K562 (cell line): ENCODE data around the gene PLEKHN1. TPM values are rescaled to one million over a fixed set of nuclear protein-coding genes. Genes with fewer than 3 reads are reported as not detected.

Experiments
- ATAC-seq: fragments of 200-7000 bp; cut with Tn5 transposase; 3 replicates; pipeline ENCODE4 v1.9.1; 2020; ENCODE audit warnings: moderate library complexity
- BruUV-seq: library from RNA; stranded (reverse); fragments of 400-500 nt; replicated peaks from 2 replicates; lab custom pipeline; 2021; lab: Mats Ljungman, UMichigan
- CTCF ChIA-PET: fragments of 300-600 bp; formaldehyde crosslinking; extraction: SDS; loops from one replicate; lab custom pipeline; 2021; ENCODE audit warnings: low intra/inter-chr PET ratio; lab: Yijun Ruan, JAX
- POLR2A ChIA-PET: fragments of 300-600, 350-650 bp; sonication (Branson Sonifier 250); formaldehyde crosslinking; extraction: SDS; loops from one replicate; lab custom pipeline; 2021; ENCODE audit warnings: antibody characterized with exemption, inconsistent platforms; lab: Yijun Ruan, JAX
- DNase-seq, 4 experiments: peaks; one replicate each; pipeline versions ENCODE4 v3.0.0 to v3.0.0-alpha.2; 2011 to 2018; ENCODE audit warnings: low spot score in 3 of 4, mixed read lengths in 3 of 4; ENCODE audit errors: extremely low read depth in 1 of 4
- FAIRE-seq: peaks from 2 replicates; lab custom pipeline; 2011; peaks lifted over from hg19 to GRCh38; lab: Jason Lieb, UNC
- H2AFZ ChIP-seq: 2 replicates; pipeline ENCODE4 v1.6.0; 2011; ENCODE audit warnings: low read depth, low read length, control low read depth, inconsistent platforms
- H3K27ac ChIP-seq: fragments of 200-600 bp; 3 replicates; pipeline ENCODE4 v1.8.0; 2011; ENCODE audit warnings: low read depth, mild to moderate bottlenecking, control low read depth, inconsistent platforms, low read length, moderate library complexity, mixed read lengths; ENCODE audit errors: extremely low read depth
- H3K27me3 ChIP-seq, 2 experiments: fragments of 300-600 bp in 1 of 2; 2 replicates in 1 of 2; 3 replicates in 1 of 2; pipeline versions ENCODE4 v1.6.0 to v1.8.0; 2011; ENCODE audit warnings: inconsistent platforms in 2 of 2, low read length in 2 of 2, mild to moderate bottlenecking in 1 of 2, mixed read lengths in 1 of 2, moderate library complexity in 1 of 2; ENCODE audit not compliant: control insufficient read depth in 2 of 2, insufficient read depth in 2 of 2
- H3K36me3 ChIP-seq: fragments of 300-600 bp; 3 replicates; pipeline ENCODE4 v1.8.0; 2011; ENCODE audit warnings: mild to moderate bottlenecking, low read length, inconsistent platforms; ENCODE audit not compliant: control insufficient read depth, insufficient read depth
- H3K4me1 ChIP-seq, 2 experiments: fragments of 200-600 bp in 1 of 2; replicated peaks in 1 of 2; 2 replicates in 1 of 2; 3 replicates in 1 of 2; pipeline versions ENCODE4 v1.5.1 to v1.8.0; 2011; ENCODE audit warnings: inconsistent platforms in 2 of 2, low read length in 2 of 2, mild to moderate bottlenecking in 1 of 2, mixed read lengths in 1 of 2, moderate library complexity in 1 of 2; ENCODE audit not compliant: control insufficient read depth in 2 of 2, insufficient read depth in 2 of 2
- H3K4me2 ChIP-seq: 2 replicates; pipeline ENCODE4 v1.6.1; 2011; ENCODE audit warnings: low read length, control low read depth, inconsistent platforms, mixed read lengths; ENCODE audit not compliant: insufficient read depth
- H3K4me3 ChIP-seq: fragments of 200-600 bp; sonication (generic), shearing (Covaris generic); 2 replicates; pipeline ENCODE4 v1.5.1; 2016; ENCODE audit warnings: control low read depth, inconsistent platforms
- H3K79me2 ChIP-seq: fragments of 200-600 bp; 3 replicates; pipeline ENCODE4 v1.8.0; 2011; ENCODE audit warnings: low read length, inconsistent platforms; ENCODE audit not compliant: control insufficient read depth, insufficient read depth
- H3K9ac ChIP-seq, 2 experiments: 2 replicates each; pipeline versions ENCODE4 v1.6.0 to v1.6.1; 2011; ENCODE audit warnings: low read depth in 2 of 2, low read length in 2 of 2, control low read depth in 1 of 2, inconsistent platforms in 1 of 2, mild to moderate bottlenecking in 1 of 2, mixed read lengths in 1 of 2; ENCODE audit not compliant: insufficient read depth in 1 of 2
- H3K9me1 ChIP-seq: one replicate; pipeline ENCODE4 v1.6.0; 2011; ENCODE audit warnings: inconsistent platforms, mild to moderate bottlenecking, low read length, moderate library complexity; ENCODE audit not compliant: control insufficient read depth, insufficient read depth
- H3K9me3 ChIP-seq: replicated peaks from 2 replicates; pipeline ENCODE4 v1.5.1; 2011; ENCODE audit warnings: low read depth, low read length, inconsistent platforms; ENCODE audit not compliant: control insufficient read depth, insufficient read depth
- H4K20me1 ChIP-seq: replicated peaks from 2 replicates; pipeline ENCODE4 v1.6.1; 2011; ENCODE audit warnings: low read length, inconsistent platforms, mixed read lengths; ENCODE audit not compliant: control insufficient read depth, insufficient read depth
- ARID2 ChIP-seq: fragments of 450-650 bp; IDR thresholded peaks from 2 replicates; pipeline ENCODE4 v1.6.1; 2017; ENCODE audit warnings: antibody characterized with exemption, mild to moderate bottlenecking
- ATF6 ChIP-seq: sonication (generic); formaldehyde crosslinking; IDR thresholded peaks from 2 replicates; pipeline ENCODE4 v1.4.0; 2020; ENCODE audit warnings: mild to moderate bottlenecking, missing genetic modification reagents
- BRF2 ChIP-seq: IDR thresholded peaks from 3 replicates; pipeline ENCODE4 v1.6.1; 2011; ENCODE audit warnings: borderline replicate concordance, mild to moderate bottlenecking; ENCODE audit not compliant: insufficient read length, insufficient read depth
- CEBPZ ChIP-seq: fragments of 150-350 bp; IDR thresholded peaks from 2 replicates; pipeline ENCODE4 v1.6.1; 2014; ENCODE audit warnings: low read depth, mild to moderate bottlenecking, low read length, borderline replicate concordance
- GABPB1 ChIP-seq: sonication (generic); formaldehyde crosslinking; IDR thresholded peaks from 2 replicates; pipeline ENCODE4 v1.8.0; 2022; ENCODE audit warnings: mild to moderate bottlenecking, missing genetic modification reagents
- LEF1 ChIP-seq: fragments of 450-650 bp; IDR thresholded peaks from 2 replicates; pipeline ENCODE4 v1.6.1; 2016; ENCODE audit warnings: mild to moderate bottlenecking
- MEF2D ChIP-seq: conservative IDR thresholded peaks from 2 replicates; pipeline ENCODE4 v1.6.1; 2016; ENCODE audit warnings: low read depth, missing genetic modification characterization, missing compliant biosample characterization
- POLR2AphosphoS5 ChIP-seq: IDR thresholded peaks from 2 replicates; pipeline ENCODE4 v1.6.1; 2011; ENCODE audit warnings: mild to moderate bottlenecking, low read depth, low read length, moderate library complexity; ENCODE audit not compliant: control insufficient read depth, insufficient read depth
- ZNF77 ChIP-seq: fragments of 250-450 bp; sonication (Bioruptor Pico); IDR thresholded peaks from 2 replicates; pipeline ENCODE4 v1.5.0; 2020
- WGBS: fragments of 100-300 bp; shearing (Covaris generic); methylation state at CpG from one replicate; pipeline ENCODE4 v1.1.6; 2016; ENCODE audit warnings: low coverage, mixed read lengths; ENCODE audit not compliant: insufficient coverage; ENCODE audit errors: missing lambda C conversion rate; 5-methylcytosine and 5-hydroxymethylcytosine counted together
- in situ Hi-C: fragments of 300-500 bp; cut with MboI; formaldehyde crosslinking; loops from 4 replicates; pipeline ENCODE4 v1.15.0; 2018; ENCODE audit warnings: inconsistent platforms, mixed read lengths
- intact Hi-C: fragments of 100-400 bp; cut with micrococcal nuclease; formaldehyde crosslinking; loops from 2 replicates; pipeline ENCODE4 v1.14.2; 2022
- polyA plus RNA-seq, 8 experiments: library from polyadenylated mRNA; depleted of rRNA in 4 of 8; stranded (reverse) in 5 of 8; unstranded in 3 of 8; fragments of >200 nt; fragmentation: Nextera tagmentation in 2 of 8; fragmentation: Illumina TruSeq in 1 of 8; extraction: Ambion mirVana in 2 of 8; extraction: Trizol in 1 of 8; gene quantifications; 2 replicates each; pipeline versions ENCODE4 v1.2.1 to v1.2.3, GENCODE V29; 2011 to 2014; ENCODE audit warnings: inconsistent platforms in 1 of 8, missing spikeins in 1 of 8
- total RNA-seq, 7 experiments: library from RNA; depleted of rRNA in 6 of 7; stranded (reverse); fragments of >200 nt in 6 of 7; fragmentation: Illumina TruSeq in 2 of 7; extraction: Trizol in 2 of 7; gene quantifications; 2 replicates each; pipeline versions ENCODE4 v1.2.1 to v1.2.3, GENCODE V29; 2011 to 2021; ENCODE audit warnings: low replicate concordance in 1 of 7

PLEKHN1 gene
- total and polyA plus RNA-seq, 9 of the 15 experiments (the other 6 are each of a cell fraction or from before 2014, with no cell fraction given), result 0.07 to 1.5 (median 0.13) TPM; not detected in 2

GRCh38 chr1:1000357-1001056 lies 34.2 kb downstream of the PLEKHN1 start:
- 2% methylated on average over 56 of the region's 75 CpGs for WGBS
- ChIA-PET POLR2A (interaction anchor here (0.6 to 2.3 kb wide), 4 partner anchors 13 to 375 kb away, joined by 4 to 16 read pairs (median 4); partner anchors contain the start of genes AURKAIP1 and ISG15), CTCF (interaction anchor here (1.5 kb wide), 1 partner anchor 15 kb away, joined by 9 read pairs; no protein-coding TSS in a partner anchor)
- H2AFZ ChIP-seq, result peak overlapping the region; percentile 89
- no peaks in the 10 kb centered on the region for H3K27me3 ChIP-seq
- in situ Hi-C loops, result no loop called here
- no peaks in the 10 kb centered on the region for H3K9me3 ChIP-seq
- FAIRE-seq (peak; percentile 97), DNase-seq (peak; percentile 93 to 97 (median 93)), ATAC-seq (peak; percentile 60)
- TSS peak; percentile 79 for BruUV-seq
- peak overlapping the region; percentile 77 for H3K4me2 ChIP-seq
- H4K20me1 ChIP-seq, result peaks cover 10% of the 10 kb centered on the region; the same call in 1 of the 2 replicates
- H3K4me3 ChIP-seq, result peak overlapping the region; percentile 52
- intact Hi-C loops, result loop anchor here (5.0 kb wide), 1 partner anchor 62 kb away; no protein-coding TSS in a partner anchor
- peaks cover 16% of the 10 kb centered on the region; the same call in 2 of the 3 replicates for H3K79me2 ChIP-seq
- H3K27ac ChIP-seq, result peak overlapping the region; percentile 95
- no peaks in the 10 kb centered on the region for H3K36me3 ChIP-seq
- no peaks in the 10 kb centered on the region for H3K9me1 ChIP-seq
- peak overlapping the region; percentile 86 to 99 for H3K9ac ChIP-seq
- H3K4me1 ChIP-seq, result peaks cover 31 to 93% of the 10 kb centered on the region in 2 experiments
- no peak for TF ChIP-seq CEBPZ
- no peak for TF ChIP-seq ARID2
- TF ChIP-seq LEF1, result no peak; the same call in 1 of the 2 replicates
- no peak for TF ChIP-seq BRF2
- TF ChIP-seq POLR2AphosphoS5, result 0 out of 2 replicates have a peak, but pooled peaks have one; percentile 24
- peak; percentile 98; the same call in 1 of the 2 replicates for TF ChIP-seq ATF6 (CRISPR knock-in tag)
- no peak for TF ChIP-seq ZNF77 (CRISPR knock-in tag)
- peak; percentile 63; the same call in 1 of the 2 replicates for TF ChIP-seq MEF2D (tag)
- peak; percentile 94 for TF ChIP-seq GABPB1 (CRISPR knock-in tag)
